Fibroblast of gingiva (primary cell): ENCODE measurements around the gene SYN1.
"Not testable (repeated sequence)": the region's sequence is repeated elsewhere in the genome, so short reads cannot be mapped to it uniquely, and the experiment has no call there.

Source experiments
- DNase-seq: peaks from one replicate; pipeline ENCODE4 v3.0.0-alpha.2; 2011; ENCODE audit warnings: low read depth

SYN1 gene

DNA sequence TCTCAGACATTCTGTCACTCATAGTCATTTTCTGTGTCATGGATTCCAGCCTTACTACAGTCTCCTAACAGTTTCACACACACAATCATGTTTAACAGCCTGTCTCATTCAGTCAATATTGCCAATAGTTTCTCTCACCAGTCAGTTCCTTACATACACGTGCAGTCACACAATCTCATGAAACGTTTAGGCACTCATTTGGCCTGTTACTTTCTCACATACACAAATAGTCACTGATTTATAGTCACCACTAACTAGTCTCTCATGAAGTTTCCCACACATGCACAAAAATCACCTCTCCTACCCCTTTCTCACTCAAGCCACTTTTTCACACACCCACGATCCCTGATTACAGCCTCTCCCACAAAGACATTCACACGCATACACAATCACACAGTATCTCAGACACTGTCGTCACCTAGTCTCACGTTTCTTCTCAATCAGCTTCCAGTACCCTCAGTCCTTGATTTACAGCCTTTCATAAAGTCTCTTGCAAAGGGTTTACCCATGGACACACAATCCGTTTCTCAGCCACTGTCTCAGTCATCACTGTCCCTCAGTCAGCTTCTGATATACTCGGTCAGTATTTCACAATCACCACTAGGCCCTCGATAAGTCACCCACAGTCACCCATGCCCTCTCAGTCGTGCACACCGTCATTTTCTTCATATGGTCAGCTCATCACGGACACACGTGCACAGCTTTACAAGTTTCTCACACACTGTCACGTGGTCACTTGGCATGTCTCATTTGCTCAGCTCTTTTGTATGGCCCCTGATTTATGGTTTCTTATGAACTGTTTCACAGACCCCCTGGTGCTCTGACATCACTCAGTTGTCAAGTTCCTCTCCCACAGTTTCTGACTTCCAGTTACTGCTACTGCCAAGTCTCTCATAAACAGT, 14.3 kb upstream of the SYN1 start:
- no peak for DNase-seq

DNA sequence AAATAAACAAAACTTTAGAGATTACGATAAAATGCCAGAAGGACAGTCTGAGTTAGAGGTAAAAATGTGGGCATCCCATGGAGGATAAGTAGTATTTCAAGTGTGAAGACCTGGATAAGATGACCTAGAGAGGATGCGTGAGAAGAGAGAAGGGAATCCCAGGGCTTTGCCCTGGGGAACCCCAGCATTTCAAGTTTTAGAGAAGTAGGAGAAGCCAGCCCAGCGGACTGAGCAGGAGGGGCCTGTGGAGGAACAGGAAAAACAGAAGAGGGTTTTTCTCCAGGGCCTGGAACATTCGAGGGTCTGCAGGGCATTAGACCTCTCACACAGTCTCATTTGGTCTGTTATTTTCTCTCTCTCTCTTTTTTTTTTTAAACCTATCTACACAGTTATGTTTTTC, 13.0 kb upstream of the SYN1 start:
- DNase-seq: no peak

DNA sequence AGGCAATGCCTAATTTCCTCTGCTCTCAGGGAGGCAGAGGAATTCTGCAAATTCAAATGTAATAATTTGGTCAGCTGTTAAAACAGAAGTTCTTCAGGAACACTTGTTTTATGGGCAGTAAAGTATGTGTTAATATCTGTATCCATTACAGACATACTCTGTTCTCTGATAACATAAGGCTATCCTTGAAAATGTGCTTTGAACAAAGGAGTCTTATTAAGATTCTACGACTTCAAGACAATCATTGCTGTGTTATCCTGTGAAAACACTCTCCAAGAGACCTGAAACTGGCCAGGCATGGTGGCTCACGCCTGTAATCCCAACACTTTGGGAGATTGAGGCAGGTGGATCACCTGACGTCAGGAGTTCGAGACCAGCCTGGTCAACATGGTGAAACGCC, 12.0 kb upstream of the SYN1 start:
- DNase-seq: no peak

DNA sequence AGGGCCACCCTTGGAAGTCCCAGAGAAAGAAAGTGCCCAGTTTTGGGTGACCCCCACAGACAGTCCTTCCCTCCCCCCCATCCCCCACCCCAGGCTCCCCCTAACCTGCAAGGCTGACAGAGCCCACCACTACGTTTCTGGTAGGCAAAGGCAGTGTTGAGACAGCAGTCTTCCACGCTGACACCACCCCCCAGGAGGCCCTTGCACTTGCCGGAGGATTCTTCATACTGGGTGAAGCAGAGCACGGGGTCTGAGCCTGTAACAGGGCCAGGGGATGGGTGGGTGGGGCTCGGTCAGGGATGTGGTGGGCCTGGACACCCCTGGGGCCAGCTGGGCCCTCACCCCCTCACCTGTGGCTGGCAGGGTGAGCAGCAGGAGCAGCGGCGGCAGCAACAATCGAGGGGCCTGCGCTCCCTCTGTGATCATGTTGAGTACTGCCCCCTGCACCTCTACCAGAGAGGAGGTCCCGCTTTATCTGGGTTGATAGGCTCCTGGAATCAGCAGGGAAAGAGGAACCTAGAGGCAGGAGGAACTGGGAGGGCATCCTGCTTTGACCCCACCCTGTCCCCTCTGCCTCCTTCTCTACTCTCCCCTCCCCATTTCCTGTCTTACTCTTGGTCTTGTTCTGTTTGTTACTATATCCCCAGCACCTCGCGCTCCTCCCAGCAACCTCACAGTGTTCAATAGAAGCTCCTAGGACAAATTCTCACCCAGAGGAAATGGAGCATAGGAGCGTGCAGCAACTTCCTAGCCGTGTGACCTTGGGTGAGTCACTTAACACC, 10.0 kb upstream of the SYN1 start, which contains the start of gene CFP:
Gene CFP, minus strand, starts transcription at position 512 of the 782 bp plus-strand sequence. Its CDS starts 86 bp downstream, at position 426.
- no peak for DNase-seq

DNA sequence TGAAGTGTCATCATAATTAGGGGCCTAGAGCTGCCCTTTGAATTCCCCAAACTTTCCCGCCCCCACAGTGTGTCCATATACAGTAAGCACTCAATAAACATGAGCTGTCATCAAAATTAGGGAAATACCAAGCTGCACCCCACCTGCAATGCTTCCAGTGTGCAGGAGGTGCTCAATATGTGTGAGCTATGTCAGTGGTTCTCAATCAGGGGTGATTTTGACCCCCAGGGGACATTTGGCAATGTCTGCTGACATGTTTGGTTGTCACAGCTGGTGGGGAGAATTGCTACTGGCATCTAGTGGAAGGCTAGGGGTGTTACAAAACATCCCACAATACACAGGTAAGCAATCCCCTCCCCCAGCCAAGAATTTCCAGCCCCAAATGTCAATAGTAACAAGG, 9.3 kb upstream of the SYN1 start:
- DNase-seq: no peak

DNA sequence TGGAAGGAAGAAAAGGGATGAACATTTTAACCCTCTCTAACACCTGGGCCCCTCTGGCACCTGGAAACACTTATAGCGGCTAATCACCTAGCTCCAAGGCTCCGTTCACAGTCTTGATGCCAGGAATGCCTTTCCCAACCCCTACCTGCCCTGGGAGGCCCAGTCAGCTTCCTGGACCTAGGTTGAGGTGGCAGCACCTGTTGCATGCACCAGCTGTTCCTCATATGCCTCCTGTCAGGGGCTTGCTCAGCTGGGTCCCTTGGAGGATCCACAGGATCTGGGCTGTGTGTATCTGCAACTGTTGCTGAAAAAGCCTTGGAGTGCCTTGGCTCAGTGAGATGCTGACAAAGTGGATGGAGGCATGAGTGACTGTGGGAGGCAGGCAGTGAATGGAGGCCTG, 5.7 kb upstream of the SYN1 start:
- no peak for DNase-seq

DNA sequence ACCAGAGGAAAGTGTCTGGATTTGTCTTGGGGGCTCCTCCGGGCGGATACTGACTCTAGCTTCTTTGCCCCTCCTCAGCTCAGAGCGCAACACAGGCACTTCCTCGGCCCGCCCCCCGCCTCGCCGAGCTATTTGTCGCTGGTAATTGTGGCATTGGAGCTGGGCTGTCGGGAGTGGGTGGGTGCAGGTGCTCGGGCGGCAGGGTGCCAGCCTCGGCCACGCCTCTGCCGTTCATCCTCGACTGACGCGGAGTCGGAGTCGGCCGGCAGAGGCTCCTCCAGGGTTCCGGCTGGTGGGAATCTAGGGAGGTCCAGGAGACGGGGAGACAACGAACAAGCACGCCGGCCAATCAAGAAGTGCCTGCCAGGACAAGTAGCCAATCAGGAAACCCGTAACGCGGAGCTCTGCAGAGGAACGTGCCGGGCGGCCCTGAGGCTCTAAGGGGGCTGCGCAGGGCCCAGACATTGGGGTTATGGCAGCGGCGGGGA, 3.9 kb upstream of the SYN1 start:
- DNase-seq: peak; percentile 69

DNA sequence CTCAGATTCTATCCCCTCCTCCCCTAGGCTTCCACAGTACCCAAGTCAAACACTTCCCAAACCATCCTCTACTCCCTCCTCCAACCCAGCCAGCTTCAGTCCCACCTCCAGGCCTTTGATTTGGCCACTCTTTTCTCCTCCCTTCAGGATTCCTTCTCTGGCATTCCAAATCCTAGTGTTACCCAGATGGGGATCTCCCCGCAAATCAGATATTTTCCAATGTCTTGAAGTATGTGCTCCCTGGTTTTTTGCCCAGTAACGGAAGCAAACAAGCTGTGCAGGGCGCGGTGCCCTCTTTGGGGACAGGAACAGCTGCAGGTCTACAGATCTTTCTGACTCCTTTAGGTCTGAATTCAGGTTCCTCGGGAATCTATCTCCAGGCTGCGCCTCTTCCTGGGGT, 2.2 kb upstream of the SYN1 start:
- DNase-seq: no peak

DNA sequence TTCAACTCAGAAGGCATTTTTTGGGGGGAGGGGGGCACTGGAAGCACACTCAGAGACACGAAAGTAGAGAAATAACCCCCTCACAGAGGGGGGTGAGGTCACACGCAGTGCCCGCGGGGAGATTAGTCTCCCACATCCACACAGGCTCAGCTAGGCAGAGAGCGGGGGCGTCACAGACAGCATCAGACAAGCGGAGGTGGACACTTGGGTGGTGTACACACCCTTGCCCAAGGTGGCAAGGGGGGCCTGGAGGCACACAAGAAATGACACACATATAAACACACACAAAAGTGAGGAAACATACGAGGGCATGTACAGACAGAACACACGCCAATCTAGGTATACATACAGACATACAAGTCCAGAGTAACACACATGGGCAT, 637 bp upstream of the SYN1 start:
- DNase-seq: no peak

DNA sequence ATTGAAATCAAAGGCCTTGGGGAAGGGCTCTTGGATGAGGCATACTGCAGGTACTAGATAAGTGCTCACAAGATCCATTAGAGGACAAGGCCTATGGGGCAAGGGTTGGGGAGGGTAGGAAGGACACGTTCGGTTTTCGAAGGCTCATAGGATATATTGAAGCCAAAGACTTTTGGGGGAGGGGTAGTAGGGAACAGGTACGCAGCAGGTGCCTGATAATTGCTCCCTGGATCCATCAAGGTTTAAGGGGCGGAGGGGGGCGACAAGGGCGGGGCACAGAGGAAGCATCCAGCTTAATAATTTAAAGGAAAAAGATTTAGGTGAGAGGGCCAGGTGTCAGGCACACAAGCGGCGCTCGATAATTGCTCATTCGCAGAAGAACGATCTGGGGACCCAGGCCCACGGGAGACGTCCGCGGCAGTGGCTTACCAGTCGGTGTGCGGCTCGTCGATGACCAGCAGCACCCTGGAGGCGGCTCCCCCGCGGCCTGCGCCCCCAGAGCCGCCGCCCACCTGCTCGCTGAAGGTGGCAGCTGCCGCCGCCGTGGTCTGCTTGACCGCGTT, 653 bp downstream of the SYN1 start:
- DNase-seq: no peak

DNA sequence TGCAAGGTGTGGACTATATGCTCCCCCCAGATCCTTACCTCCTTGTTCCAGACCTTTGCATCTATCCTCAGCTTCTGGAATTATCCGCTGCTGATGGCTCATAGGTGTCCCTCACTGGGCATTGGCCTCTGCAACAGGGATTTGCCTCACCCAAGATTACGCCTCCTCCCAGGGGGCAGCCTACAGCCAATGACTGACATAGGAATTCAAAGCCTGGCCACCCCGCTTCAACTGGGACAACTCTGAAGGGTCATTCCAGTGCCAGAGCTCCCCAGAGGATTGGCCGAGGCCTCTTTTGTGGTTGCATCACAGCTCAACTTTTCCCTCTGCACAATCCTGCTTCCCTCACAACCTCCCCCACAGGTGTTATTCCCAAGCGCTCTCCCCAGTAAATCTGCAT, 5.0 kb downstream of the SYN1 start:
- DNase-seq: no peak

DNA sequence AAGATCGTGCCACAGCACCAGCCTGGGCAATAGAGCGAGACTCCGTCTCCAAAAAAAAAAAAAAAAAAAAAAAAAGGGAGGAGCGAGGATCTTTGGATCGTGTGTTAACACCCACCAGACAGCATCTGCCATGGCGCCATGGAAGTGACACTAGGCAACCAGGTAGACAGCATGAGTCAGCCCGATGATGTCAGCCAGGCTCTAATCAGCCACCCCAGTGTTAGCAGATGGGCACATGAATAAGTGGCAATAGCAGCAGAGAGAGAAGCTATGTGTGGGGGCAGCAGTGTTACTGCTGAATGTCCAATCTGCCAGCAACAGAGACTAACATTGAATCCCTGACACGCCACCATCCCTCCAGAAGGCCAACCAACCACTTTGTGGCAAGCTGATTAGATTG, 6.6 kb downstream of the SYN1 start:
- DNase-seq: no peak

DNA sequence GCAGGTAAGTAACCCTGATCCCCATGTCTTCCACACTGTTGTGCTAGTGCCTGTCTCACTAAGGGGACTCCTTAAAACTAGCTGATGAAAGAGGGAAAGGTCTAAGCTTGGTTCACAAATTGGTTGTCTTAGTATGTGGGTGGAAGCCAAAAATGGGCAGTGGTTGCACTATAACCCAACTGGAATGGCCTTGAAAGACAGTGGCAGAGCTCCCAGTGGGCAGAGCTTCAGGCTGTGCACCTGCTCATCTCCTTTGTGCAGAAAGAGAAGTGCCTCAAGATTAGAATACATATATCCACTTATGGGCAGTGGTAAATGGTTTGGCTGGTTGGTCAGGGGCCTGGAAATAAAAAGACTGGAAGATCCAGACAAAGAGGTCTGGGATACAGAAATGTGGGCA, 7.2 kb downstream of the SYN1 start:
- no peak for DNase-seq

DNA sequence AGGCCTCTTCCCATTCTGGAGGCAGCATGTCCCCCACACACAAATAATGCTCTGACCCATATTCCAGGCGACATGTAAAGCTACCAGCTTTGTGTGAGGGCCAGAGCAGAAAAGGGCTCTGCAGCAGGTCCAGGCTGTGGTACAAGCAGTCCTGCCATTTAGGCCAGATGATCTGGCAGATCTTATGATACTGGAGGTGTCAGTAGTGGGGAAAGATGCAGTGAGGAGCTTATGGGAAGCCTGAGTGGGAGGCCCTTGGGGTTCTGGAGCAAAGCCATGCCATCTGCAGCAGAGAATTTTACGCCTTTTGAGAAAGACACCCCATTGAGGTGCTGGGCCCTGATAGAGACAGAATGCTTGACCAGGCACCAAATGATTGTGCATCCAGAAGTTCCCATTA, 7.7 kb downstream of the SYN1 start:
- no peak for DNase-seq

DNA sequence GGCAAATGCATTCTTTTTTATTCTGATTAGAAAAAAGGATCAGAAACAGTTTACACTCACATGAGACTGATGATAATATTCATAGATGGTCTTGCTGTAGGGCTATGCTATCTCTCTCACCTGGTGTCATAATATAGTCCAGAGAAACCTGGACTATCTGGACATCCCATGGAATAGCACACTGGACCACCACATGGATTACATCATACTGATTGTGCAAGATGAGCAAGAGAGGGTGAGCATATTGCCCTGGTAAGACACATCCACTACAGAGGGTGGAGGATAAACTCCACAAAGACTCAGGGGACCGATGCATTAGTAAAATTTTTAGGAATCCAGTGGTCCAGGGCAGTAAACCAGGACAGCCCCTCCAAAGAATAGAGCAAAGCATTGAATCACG, 8.2 kb downstream of the SYN1 start:
- DNase-seq: no peak

DNA sequence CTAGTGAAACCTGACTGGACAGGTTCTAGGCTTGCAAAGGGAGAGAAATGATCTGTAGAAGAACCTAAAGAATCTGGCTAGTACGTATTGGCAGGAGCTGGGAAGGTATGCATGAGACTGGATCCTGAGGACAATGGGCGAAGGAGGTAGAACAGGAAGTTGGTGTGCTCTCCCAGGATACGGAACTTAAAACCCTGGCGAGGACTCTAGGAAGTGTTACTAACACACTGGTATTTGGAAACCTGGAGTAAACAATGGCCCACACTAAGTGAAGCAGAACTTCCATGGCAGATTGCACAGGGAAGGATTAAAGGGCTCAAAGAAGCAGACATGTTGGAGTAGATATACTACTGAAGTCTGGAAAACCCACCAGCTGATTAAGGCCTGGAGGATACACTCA, 9.1 kb downstream of the SYN1 start:
- DNase-seq: no peak

DNA sequence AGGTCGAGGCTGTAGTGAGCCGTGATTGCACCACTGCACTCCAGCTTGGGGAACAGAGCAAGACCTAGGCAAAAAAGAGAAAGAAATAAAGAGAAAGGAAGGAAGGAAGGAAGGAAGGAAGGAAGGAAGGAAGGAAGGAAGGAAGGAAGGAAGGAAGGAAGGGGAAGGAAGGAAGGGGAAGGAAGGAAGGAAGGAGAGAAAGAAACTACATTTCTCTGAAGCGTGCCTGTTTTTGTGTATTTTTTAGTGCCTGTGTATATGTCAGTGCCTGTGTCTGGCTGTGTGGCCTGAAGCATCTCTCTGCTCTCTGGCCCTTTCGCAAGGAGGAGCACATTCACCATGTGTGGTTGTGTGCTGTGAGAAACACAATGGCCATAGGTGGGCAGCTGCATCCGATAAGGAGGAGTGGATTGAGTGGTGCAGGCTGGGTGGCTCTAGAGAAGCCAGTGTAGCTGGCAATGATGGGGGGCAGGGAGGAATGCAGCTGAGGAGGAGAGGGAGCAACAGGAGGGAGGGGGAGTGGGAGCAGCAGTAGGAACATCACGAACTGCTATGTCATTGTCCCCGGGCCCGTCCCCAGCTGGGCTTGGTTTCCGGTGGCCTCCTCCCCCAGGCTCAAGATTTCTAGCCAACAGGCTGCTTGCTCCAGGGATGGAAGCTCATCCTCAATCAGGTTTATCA, 11.4 kb downstream of the SYN1 start:
- DNase-seq: no peak

DNA sequence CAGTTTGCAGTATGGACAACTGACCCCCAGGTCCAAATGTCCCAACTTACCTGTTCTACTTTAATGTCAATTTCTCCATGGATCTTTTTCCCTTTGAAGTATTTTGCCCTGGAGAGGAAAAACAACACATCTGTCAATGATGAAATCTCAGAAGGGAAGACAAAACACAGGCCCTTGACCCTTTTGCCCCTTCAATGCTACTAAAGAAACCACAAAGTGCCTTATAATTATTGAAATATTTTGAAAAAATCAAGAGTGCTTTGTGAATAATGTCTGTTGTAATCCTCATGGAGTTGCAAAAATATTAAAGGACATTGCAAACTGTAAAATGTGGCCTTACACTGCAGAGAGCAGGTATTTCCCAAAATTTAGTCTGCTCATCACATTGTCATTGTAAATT, 12.6 kb downstream of the SYN1 start:
- DNase-seq: peak; percentile 11

DNA sequence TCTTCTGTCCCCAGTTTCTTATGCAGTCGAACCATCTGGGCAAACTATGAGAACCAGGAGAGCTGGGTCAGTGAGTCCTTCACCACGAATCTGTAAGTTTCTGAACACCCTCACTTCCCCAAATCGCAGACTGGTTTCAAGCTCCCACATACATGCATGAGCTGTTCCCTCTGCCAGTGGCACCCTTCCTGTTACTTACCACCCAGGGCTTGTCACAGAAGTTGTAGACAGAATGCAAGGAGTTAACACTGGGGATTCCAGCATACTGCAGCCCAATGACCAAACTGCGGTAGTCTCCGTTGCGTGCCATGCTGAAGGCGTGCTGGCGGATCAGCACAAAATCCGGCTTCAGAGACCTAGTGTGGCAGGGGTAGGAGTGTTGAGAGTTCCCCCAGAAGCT, 14.6 kb downstream of the SYN1 start:
- DNase-seq: no peak

DNA sequence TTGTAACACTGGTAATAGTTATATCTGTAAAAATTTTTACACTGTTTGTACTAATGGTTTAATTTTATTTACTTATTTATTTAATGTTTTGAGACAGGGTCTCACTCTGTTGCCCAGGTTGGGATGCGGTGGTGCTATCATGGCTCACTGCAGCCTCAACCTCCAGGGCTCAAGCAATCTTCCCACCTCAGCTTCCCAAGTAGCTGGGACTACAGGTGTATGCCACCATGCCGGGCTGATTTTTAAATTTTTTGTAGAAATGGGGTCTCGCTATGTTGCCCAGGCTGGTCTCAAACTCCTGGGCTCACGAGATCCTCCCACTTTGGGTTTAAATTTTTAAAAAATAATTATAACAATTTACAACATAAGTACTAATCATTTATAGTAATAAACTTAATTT, 16.5 kb downstream of the SYN1 start:
- DNase-seq: not testable (repeated sequence)

DNA sequence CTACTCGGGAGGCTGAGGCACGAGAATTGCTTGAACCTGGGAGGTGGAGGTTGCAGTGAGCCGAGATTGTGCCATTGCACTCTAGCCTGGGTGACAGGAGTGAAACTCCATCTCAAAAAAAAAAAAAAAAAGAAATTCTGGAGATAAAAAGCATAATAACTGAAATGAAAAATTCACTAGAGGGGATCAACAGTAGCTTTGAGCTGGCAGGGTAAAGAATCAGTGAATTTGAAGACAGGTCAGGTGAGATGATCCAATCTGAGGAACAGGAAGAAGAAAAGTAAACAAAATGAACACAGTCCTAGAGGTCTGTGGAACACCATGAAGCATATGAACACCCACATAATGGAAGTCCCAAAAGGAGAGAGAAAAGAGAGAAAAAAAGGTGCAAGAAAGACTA, 22.4 kb downstream of the SYN1 start:
- DNase-seq: no peak

DNA sequence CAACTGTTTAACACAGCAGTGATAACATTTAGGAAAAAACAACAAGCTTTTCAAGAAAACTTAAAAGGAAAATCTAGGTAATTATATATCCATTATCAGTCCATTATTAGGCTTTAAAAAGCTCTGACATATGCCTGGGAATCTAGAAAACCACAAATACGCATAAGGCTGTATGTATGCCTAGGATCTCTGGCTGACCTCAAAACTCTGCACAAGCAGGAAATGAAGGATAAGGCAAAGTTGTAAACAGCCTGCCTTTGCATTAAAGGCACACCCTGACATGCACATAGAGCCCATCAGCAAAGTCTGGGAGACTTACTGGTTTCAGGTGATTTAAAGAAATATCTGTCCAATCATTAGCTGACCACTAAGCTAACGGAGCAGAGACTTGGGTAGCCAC, 23.4 kb downstream of the SYN1 start:
- no peak for DNase-seq
